ENCODE measurements around the gene LHFPL6.

Gene LHFPL6

DNA sequence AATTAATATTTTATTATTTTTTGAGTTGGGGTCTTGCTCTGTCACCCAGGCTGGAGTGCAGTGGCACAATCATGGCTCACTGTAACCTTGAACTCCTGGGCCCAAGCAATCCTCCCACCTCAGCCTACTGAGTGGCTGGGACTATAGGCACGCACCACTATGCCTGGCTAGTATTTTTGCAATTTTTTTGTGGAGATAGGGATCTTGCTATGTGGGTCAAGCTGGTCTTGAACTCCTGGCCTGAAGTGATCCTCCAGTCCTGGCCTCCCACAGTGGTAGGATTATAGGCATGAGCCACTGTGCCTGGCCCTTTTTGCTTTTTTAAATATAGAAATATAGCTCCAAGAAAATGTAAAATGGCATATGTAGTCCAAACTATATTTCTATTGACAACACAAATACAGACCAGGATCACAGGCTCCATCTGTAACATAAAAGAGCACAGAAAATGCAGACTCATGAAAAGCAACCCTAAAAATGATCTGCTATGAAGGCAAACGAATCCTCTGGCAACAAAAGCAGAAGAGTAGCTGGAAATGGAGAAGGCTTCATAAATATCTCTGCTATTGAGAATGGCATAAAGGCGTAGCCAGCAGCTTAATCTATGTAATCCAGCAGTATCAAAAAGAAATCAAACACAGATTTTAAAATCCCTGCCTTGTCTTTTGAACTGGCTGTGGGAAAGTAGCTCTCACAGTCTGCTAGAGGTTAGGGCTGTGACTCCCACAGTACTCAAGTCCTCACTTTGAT is 200.6 kb downstream of the LHFPL6 start:
- H3K4me3 ChIP-seq (ENCODE audit: low read length in 2 of 2) = no peak overlapping the region
- peaks cover 0 to 9% of the 10 kb centered on the region in 2 donors for H3K9me3 ChIP-seq (replicated peaks in 1 of 2; ENCODE audit: control insufficient read depth in 2 of 2, insufficient read depth in 1 of 2, low read depth in 1 of 2, low read length in 2 of 2)
- no peak overlapping the region for H2AK5ac ChIP-seq (ENCODE audit: low read depth, low read length)
- H3K36me3 ChIP-seq (replicated peaks in 1 of 2; ENCODE audit: control insufficient read depth in 2 of 2, insufficient read depth in 2 of 2, low read length in 2 of 2) = no peaks in the 10 kb centered on the region
- H2BK15ac ChIP-seq (ENCODE audit: low read length) = no peak overlapping the region
- no peak overlapping the region for H2AFZ ChIP-seq (ENCODE audit: low read length)
- no peaks in the 10 kb centered on the region for H3K27me3 ChIP-seq (ENCODE audit: control insufficient read depth in 3 of 3, insufficient read depth in 3 of 3, low read depth in 1 of 3, low read length in 3 of 3)
- H2BK12ac ChIP-seq (ENCODE audit: low read length) = no peak overlapping the region
- H3K9ac ChIP-seq (ENCODE audit: low read depth, low read length, poor library complexity) = no peak overlapping the region
- no CpG with 5 or more reads among the region's 3 CpGs for WGBS, 2 donors (ENCODE audit: extremely low coverage in 2 of 2, insufficient read length in 2 of 2, insufficient replicate concordance in 1 of 2)
- H2BK120ac ChIP-seq (ENCODE audit: low read depth, low read length) = no peak overlapping the region
- H3K23ac ChIP-seq (ENCODE audit: low read depth, low read length, poor library complexity) = no peak overlapping the region
- no peak overlapping the region for H3K18ac ChIP-seq (ENCODE audit: low read length)
- no peak overlapping the region for H3K4me2 ChIP-seq (ENCODE audit: insufficient read depth, low read length, poor library complexity, severe bottlenecking)
- H4K91ac ChIP-seq (ENCODE audit: low read depth, low read length, poor library complexity) = no peak overlapping the region
- H4K8ac ChIP-seq (ENCODE audit: low read depth, low read length) = no peak overlapping the region
- H3K4ac ChIP-seq (ENCODE audit: low read length) = no peak overlapping the region
- H3K4me1 ChIP-seq (ENCODE audit: control insufficient read depth in 2 of 2, insufficient read depth in 1 of 2, low read depth in 1 of 2, low read length in 2 of 2) = peaks cover 6 to 26% of the 10 kb centered on the region in 2 donors
- no peaks in the 10 kb centered on the region for H3K79me1 ChIP-seq (ENCODE audit: low read depth, low read length)
- H3K27ac ChIP-seq (replicated peaks; ENCODE audit: low read length) = peak overlapping the region; percentile 42
- no peak overlapping the region for H3K14ac ChIP-seq (ENCODE audit: low read length)
- no peak overlapping the region for H2BK5ac ChIP-seq (ENCODE audit: low read length)
- no peak for DNase-seq (ENCODE audit: low spot score)

DNA sequence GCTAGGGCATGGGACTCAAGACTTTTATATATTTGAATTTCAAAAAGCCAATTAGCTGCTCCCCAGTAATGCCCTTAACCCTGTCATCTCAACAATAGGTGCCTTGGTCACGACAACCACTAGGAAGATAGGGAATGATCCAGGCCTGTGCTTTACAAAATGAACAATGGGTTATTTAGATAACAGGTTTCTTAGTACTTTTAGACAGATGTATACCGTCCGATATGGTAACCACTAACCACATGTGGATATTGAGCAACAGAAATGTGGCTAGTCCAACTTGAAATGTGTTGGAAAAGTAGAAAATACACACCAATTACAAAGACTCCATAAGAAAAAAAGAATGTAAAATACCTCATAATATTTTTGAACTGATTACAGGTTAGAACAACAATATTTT is 201.2 kb downstream of the LHFPL6 start:
- Histone ChIP-seq H3K23ac (ENCODE audit: low read depth, low read length, poor library complexity) (no peak overlapping the region), H3K27me3 (ENCODE audit: control insufficient read depth in 3 of 3, insufficient read depth in 3 of 3, low read depth in 1 of 3, low read length in 3 of 3) (no peaks in the 10 kb centered on the region), H3K9ac (ENCODE audit: low read depth, low read length, poor library complexity) (no peak overlapping the region), H2BK5ac (ENCODE audit: low read length) (no peak overlapping the region), H3K14ac (ENCODE audit: low read length) (no peak overlapping the region), H3K79me1 (ENCODE audit: low read depth, low read length) (no peaks in the 10 kb centered on the region), H2AFZ (ENCODE audit: low read length) (no peak overlapping the region), H3K4me3 (ENCODE audit: low read length in 2 of 2) (no peak overlapping the region), H3K18ac (ENCODE audit: low read length) (no peak overlapping the region), H3K27ac (replicated peaks; ENCODE audit: low read length) (no peak overlapping the region), H2BK15ac (ENCODE audit: low read length) (no peak overlapping the region), H3K9me3 (replicated peaks in 1 of 2; ENCODE audit: control insufficient read depth in 2 of 2, insufficient read depth in 1 of 2, low read depth in 1 of 2, low read length in 2 of 2) (peaks cover 0 to 9% of the 10 kb centered on the region in 2 donors), H3K4me2 (ENCODE audit: insufficient read depth, low read length, poor library complexity, severe bottlenecking) (no peak overlapping the region), H3K4ac (ENCODE audit: low read length) (no peak overlapping the region), H2BK12ac (ENCODE audit: low read length) (no peak overlapping the region), H3K36me3 (replicated peaks in 1 of 2; ENCODE audit: control insufficient read depth in 2 of 2, insufficient read depth in 2 of 2, low read length in 2 of 2) (no peaks in the 10 kb centered on the region), H4K8ac (ENCODE audit: low read depth, low read length) (no peak overlapping the region), H2AK5ac (ENCODE audit: low read depth, low read length) (no peak overlapping the region), H4K91ac (ENCODE audit: low read depth, low read length, poor library complexity) (no peak overlapping the region), H2BK120ac (ENCODE audit: low read depth, low read length) (no peak overlapping the region), H3K4me1 (ENCODE audit: control insufficient read depth in 2 of 2, insufficient read depth in 1 of 2, low read depth in 1 of 2, low read length in 2 of 2) (peaks cover 6 to 23% of the 10 kb centered on the region in 2 donors)
- WGBS, 2 donors (ENCODE audit: extremely low coverage in 2 of 2, insufficient read length in 2 of 2, insufficient replicate concordance in 1 of 2) = no CpG with 5 or more reads among the region's 3 CpGs
- no peak for DNase-seq (ENCODE audit: low spot score)

DNA sequence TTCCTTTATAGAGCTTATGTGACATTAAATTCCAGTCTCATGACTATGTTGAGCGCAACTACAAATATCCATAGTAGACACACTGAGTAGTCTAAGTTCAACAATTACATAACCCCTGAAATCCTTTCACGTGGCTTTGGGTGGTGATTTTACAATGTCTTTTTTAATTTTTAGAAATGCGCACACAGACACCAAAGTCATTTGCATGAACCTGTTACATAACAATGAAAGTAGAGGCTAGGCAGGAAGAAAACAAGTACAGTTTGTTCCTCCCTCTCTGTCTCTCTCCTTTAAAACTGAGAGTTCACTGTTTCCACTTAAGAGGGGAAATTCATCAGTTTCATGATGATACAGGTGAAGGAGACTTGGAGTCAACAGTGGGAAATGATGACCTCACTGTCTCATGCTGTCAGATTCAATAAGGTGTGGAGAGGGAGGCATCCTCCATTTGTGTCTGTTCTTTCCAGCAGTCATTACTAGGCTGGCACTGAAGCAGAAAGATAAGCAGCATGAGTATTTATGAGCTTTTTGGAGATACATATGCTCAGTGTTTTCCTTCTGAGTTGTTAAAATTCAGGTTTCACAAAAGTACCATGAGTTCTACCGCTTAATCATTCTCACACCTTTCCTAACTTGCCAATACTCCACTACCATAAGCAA is 201.8 kb downstream of the LHFPL6 start:
- peaks cover 0 to 9% of the 10 kb centered on the region in 2 donors for H3K9me3 ChIP-seq (replicated peaks in 1 of 2; ENCODE audit: control insufficient read depth in 2 of 2, insufficient read depth in 1 of 2, low read depth in 1 of 2, low read length in 2 of 2)
- H3K4me2 ChIP-seq (ENCODE audit: insufficient read depth, low read length, poor library complexity, severe bottlenecking) = no peak overlapping the region
- no peak overlapping the region for H2BK15ac ChIP-seq (ENCODE audit: low read length)
- peaks cover 6 to 23% of the 10 kb centered on the region in 2 donors for H3K4me1 ChIP-seq (ENCODE audit: control insufficient read depth in 2 of 2, insufficient read depth in 1 of 2, low read depth in 1 of 2, low read length in 2 of 2)
- WGBS, 2 donors (ENCODE audit: extremely low coverage in 2 of 2, insufficient read length in 2 of 2, insufficient replicate concordance in 1 of 2) = no CpG with 5 or more reads among the region's 4 CpGs
- no peak overlapping the region for H3K4me3 ChIP-seq (ENCODE audit: low read length in 2 of 2)
- no peak overlapping the region for H4K91ac ChIP-seq (ENCODE audit: low read depth, low read length, poor library complexity)
- no peak overlapping the region for H2AFZ ChIP-seq (ENCODE audit: low read length)
- H3K4ac ChIP-seq (ENCODE audit: low read length) = no peak overlapping the region
- no peaks in the 10 kb centered on the region for H3K79me1 ChIP-seq (ENCODE audit: low read depth, low read length)
- no peak overlapping the region for H2BK120ac ChIP-seq (ENCODE audit: low read depth, low read length)
- H2AK5ac ChIP-seq (ENCODE audit: low read depth, low read length) = no peak overlapping the region
- no peak overlapping the region for H3K9ac ChIP-seq (ENCODE audit: low read depth, low read length, poor library complexity)
- no peak overlapping the region for H3K18ac ChIP-seq (ENCODE audit: low read length)
- no peak overlapping the region for H3K14ac ChIP-seq (ENCODE audit: low read length)
- H3K27ac ChIP-seq (replicated peaks; ENCODE audit: low read length) = no peak overlapping the region
- H4K8ac ChIP-seq (ENCODE audit: low read depth, low read length) = no peak overlapping the region
- H2BK5ac ChIP-seq (ENCODE audit: low read length) = no peak overlapping the region
- H3K36me3 ChIP-seq (replicated peaks in 1 of 2; ENCODE audit: control insufficient read depth in 2 of 2, insufficient read depth in 2 of 2, low read length in 2 of 2) = no peaks in the 10 kb centered on the region
- H2BK12ac ChIP-seq (ENCODE audit: low read length) = no peak overlapping the region
- no peaks in the 10 kb centered on the region for H3K27me3 ChIP-seq (ENCODE audit: control insufficient read depth in 3 of 3, insufficient read depth in 3 of 3, low read depth in 1 of 3, low read length in 3 of 3)
- no peak overlapping the region for H3K23ac ChIP-seq (ENCODE audit: low read depth, low read length, poor library complexity)
- DNase-seq (ENCODE audit: low spot score) = no peak

DNA sequence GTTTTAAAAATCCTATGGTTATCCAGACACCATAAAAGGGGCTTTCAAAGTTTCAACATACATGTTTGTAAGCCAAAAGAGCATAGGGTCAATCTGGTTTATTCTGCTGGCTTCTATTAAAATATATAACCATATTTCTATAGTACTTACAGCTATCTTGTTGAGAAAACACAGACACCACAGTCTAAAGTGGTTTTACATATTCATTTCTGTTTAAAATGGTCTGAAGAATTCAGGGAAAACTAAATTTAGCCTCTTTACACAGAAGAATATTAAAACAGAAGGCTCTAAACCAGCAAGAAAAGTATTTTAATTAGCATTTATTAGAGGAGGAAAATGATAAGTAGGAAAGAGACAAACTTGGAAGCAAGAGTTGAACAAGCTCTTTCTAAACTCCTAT is 203.9 kb downstream of the LHFPL6 start:
- Histone ChIP-seq H3K27me3 (ENCODE audit: control insufficient read depth in 3 of 3, insufficient read depth in 3 of 3, low read depth in 1 of 3, low read length in 3 of 3) (no peaks in the 10 kb centered on the region), H3K79me1 (ENCODE audit: low read depth, low read length) (no peaks in the 10 kb centered on the region), H2BK120ac (ENCODE audit: low read depth, low read length) (no peak overlapping the region), H2AFZ (ENCODE audit: low read length) (no peak overlapping the region), H2BK15ac (ENCODE audit: low read length) (no peak overlapping the region), H2AK5ac (ENCODE audit: low read depth, low read length) (no peak overlapping the region), H3K9me3 (replicated peaks in 1 of 2; ENCODE audit: control insufficient read depth in 2 of 2, insufficient read depth in 1 of 2, low read depth in 1 of 2, low read length in 2 of 2) (peaks cover 0 to 9% of the 10 kb centered on the region in 2 donors), H3K4me3 (ENCODE audit: low read length in 2 of 2) (no peak overlapping the region), H3K23ac (ENCODE audit: low read depth, low read length, poor library complexity) (no peak overlapping the region), H3K4me1 (ENCODE audit: control insufficient read depth in 2 of 2, insufficient read depth in 1 of 2, low read depth in 1 of 2, low read length in 2 of 2) (peaks cover 8 to 20% of the 10 kb centered on the region in 2 donors), H3K14ac (ENCODE audit: low read length) (no peak overlapping the region), H3K18ac (ENCODE audit: low read length) (no peak overlapping the region), H4K8ac (ENCODE audit: low read depth, low read length) (no peak overlapping the region), H3K4me2 (ENCODE audit: insufficient read depth, low read length, poor library complexity, severe bottlenecking) (no peak overlapping the region), H3K36me3 (replicated peaks in 1 of 2; ENCODE audit: control insufficient read depth in 2 of 2, insufficient read depth in 2 of 2, low read length in 2 of 2) (no peaks in the 10 kb centered on the region), H2BK5ac (ENCODE audit: low read length) (no peak overlapping the region), H3K4ac (ENCODE audit: low read length) (no peak overlapping the region), H3K9ac (ENCODE audit: low read depth, low read length, poor library complexity) (no peak overlapping the region), H2BK12ac (ENCODE audit: low read length) (no peak overlapping the region), H4K91ac (ENCODE audit: low read depth, low read length, poor library complexity) (no peak overlapping the region), H3K27ac (replicated peaks; ENCODE audit: low read length) (no peak overlapping the region)
- no peak for DNase-seq (ENCODE audit: low spot score)

All from neuronal stem cell (in vitro differentiated cells).